ENCODE data around the gene PDCD11. TPM values are rescaled to one million over a fixed set of nuclear protein-coding genes. Genes with fewer than 3 reads are reported as not detected.

The PDCD11 gene
- total RNA-seq, 1 experiment from 2014 or later, result 81.7 TPM

GRCh38 chr10:103417601-103418000, 21.2 kb downstream of the PDCD11 start:
- no peak for TF ChIP-seq CTCF (IDR thresholded peaks at IDR 0.05; ENCODE audit: unreplicated experiment)
- ChIA-PET POLR2A (interaction anchor here (1.0 kb wide), 1 partner anchor 10 kb away, joined by 4 read pairs; no protein-coding TSS in a partner anchor), CTCF (interaction anchor here (0.7 to 5.6 kb wide), 16 partner anchors 9 to 274 kb away, joined by 3 to 48 read pairs (median 7); partner anchors contain the start of genes ATP5MK and PDCD11)
- Mint-ChIP-seq H3K27ac (ENCODE audit: low read depth, unreplicated experiment) (no peak overlapping the region), H3K4me1 (ENCODE audit: insufficient read depth, unreplicated experiment) (no peaks in the 10 kb centered on the region), H3K4me3 (ENCODE audit: unreplicated experiment) (no peak overlapping the region), H3K9me3 (ENCODE audit: unreplicated experiment) (no peaks in the 10 kb centered on the region), H3K27me3 (ENCODE audit: insufficient read depth, unreplicated experiment) (no peaks in the 10 kb centered on the region), H3K36me3 (ENCODE audit: insufficient read depth, unreplicated experiment) (peaks cover 96% of the 10 kb centered on the region)
- intact Hi-C loops (cut with micrococcal nuclease), result loop anchor here (1.0 to 2.0 kb wide), 2 partner anchors 68 to 175 kb away; no protein-coding TSS in a partner anchor
- BruUV-seq (replicated peaks), result no TSS peak
- no peak for DNase-seq (ENCODE audit: unreplicated experiment)

- no peaks in the 10 kb centered on the region for H3K9me3 Mint-ChIP-seq (ENCODE audit: unreplicated experiment)
- intact Hi-C loops (cut with micrococcal nuclease), result no loop called here
- BruUV-seq (replicated peaks), result no TSS peak
- no peak for DNase-seq (ENCODE audit: unreplicated experiment)
- no peak overlapping the region for H3K27ac Mint-ChIP-seq (ENCODE audit: low read depth, unreplicated experiment)
- peaks cover 96% of the 10 kb centered on the region for H3K36me3 Mint-ChIP-seq (ENCODE audit: insufficient read depth, unreplicated experiment)
- no peaks in the 10 kb centered on the region for H3K27me3 Mint-ChIP-seq (ENCODE audit: insufficient read depth, unreplicated experiment)
- no peak for TF ChIP-seq CTCF (IDR thresholded peaks at IDR 0.05; ENCODE audit: unreplicated experiment)
- H3K4me1 Mint-ChIP-seq (ENCODE audit: insufficient read depth, unreplicated experiment), result no peaks in the 10 kb centered on the region
- ChIA-PET POLR2A (interaction anchor here (0.6 kb wide), 1 partner anchor 22 kb away, joined by 3 read pairs; no protein-coding TSS in a partner anchor), CTCF (interaction anchor here (0.6 to 1.3 kb wide), 5 partner anchors 13 to 490 kb away, joined by 3 to 5 read pairs (median 3); no protein-coding TSS in a partner anchor)
- no peak overlapping the region for H3K4me3 Mint-ChIP-seq (ENCODE audit: unreplicated experiment)
These were observed 22.7 kb downstream of the PDCD11 start for GRCh38 chr10:103419101-103419500.

DNA sequence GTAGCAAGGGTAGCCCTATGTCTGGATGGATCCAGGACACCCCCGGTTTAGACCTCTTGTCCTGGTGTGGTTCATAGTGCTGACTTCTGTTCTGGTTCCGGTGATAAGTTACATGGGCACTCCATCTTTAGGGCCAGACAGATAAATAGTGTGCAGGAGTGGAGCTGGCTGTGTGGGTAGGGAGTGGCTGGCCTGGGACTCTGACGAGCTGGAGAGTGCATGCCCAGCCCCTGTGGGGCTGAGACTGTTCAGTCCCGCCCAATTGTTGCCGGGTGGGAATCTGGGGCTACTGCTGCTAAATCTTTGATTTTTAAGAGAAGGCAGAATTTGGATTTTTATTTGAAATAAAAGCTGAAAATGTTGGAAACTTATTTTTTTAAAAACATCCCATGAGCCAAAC, 27.3 kb downstream of the PDCD11 start:
- H3K27me3 Mint-ChIP-seq (ENCODE audit: insufficient read depth, unreplicated experiment), result no peaks in the 10 kb centered on the region

GRCh38 chr10:103427866-103428265, 31.4 kb downstream of the PDCD11 start:
- no peaks in the 10 kb centered on the region for H3K4me1 Mint-ChIP-seq (ENCODE audit: insufficient read depth, unreplicated experiment)
- H3K9me3 Mint-ChIP-seq (ENCODE audit: unreplicated experiment), result no peaks in the 10 kb centered on the region
- no peak overlapping the region for H3K27ac Mint-ChIP-seq (ENCODE audit: low read depth, unreplicated experiment)
- intact Hi-C loops (cut with micrococcal nuclease), result no loop called here
- TF ChIP-seq CTCF (IDR thresholded peaks at IDR 0.05; ENCODE audit: unreplicated experiment), result no peak
- no peak overlapping the region for H3K4me3 Mint-ChIP-seq (ENCODE audit: unreplicated experiment)
- DNase-seq (ENCODE audit: unreplicated experiment), result no peak
- ChIA-PET CTCF (interaction anchor here (1.8 kb wide), 1 partner anchor 58 kb away, joined by 6 read pairs; no protein-coding TSS in a partner anchor), POLR2A (no interaction called here)
- BruUV-seq (replicated peaks), result no TSS peak
- H3K36me3 Mint-ChIP-seq (ENCODE audit: insufficient read depth, unreplicated experiment), result peaks cover 100% of the 10 kb centered on the region
- no peaks in the 10 kb centered on the region for H3K27me3 Mint-ChIP-seq (ENCODE audit: insufficient read depth, unreplicated experiment)

More for the DNA sequence above, 27.3 kb downstream of the PDCD11 start:
- POLR2A ChIA-PET, result interaction anchor here (1.0 kb wide), 1 partner anchor 28 kb away, joined by 4 read pairs; the partner anchor contains the start of genes ATP5MK and PDCD11
- BruUV-seq (replicated peaks), result no TSS peak
- H3K9me3 Mint-ChIP-seq (ENCODE audit: unreplicated experiment), result no peaks in the 10 kb centered on the region
- no peak overlapping the region for H3K27ac Mint-ChIP-seq (ENCODE audit: low read depth, unreplicated experiment)
- CTCF ChIA-PET, result interaction anchor here (0.6 to 2.0 kb wide), 5 partner anchors 7 to 152 kb away, joined by 3 to 7 read pairs (median 4); no protein-coding TSS in a partner anchor
- no peak overlapping the region for H3K4me3 Mint-ChIP-seq (ENCODE audit: unreplicated experiment)
- no peak for DNase-seq (ENCODE audit: unreplicated experiment)
- no peak for TF ChIP-seq CTCF (IDR thresholded peaks at IDR 0.05; ENCODE audit: unreplicated experiment)
- intact Hi-C loops (cut with micrococcal nuclease), result no loop called here
- no peaks in the 10 kb centered on the region for H3K4me1 Mint-ChIP-seq (ENCODE audit: insufficient read depth, unreplicated experiment)
- peaks cover 99% of the 10 kb centered on the region for H3K36me3 Mint-ChIP-seq (ENCODE audit: insufficient read depth, unreplicated experiment)

All from MCF 10A (cell line).